ENCODE results near the gene FAM228B.
"Not testable (repeated sequence)": the region's sequence is repeated elsewhere in the genome, so short reads cannot be mapped to it uniquely, and the experiment has no call there.

FAM228B gene

GRCh38 chr2:24158131-24158530 is 34.9 kb downstream of the FAM228B start:
- DNase-seq (ENCODE audit: low read depth in 1 of 2, low spot score in 1 of 2) = no peak

- DNase-seq (ENCODE audit: low read depth in 1 of 2, low spot score in 1 of 2) = no peak
These were observed 36.4 kb downstream of the FAM228B start for GRCh38 chr2:24159708-24160107.

- no peak for DNase-seq (ENCODE audit: low read depth in 1 of 2, low spot score in 1 of 2)
These were observed 37.5 kb downstream of the FAM228B start for GRCh38 chr2:24160761-24161160.

GRCh38 chr2:24162494-24162893 is 39.2 kb downstream of the FAM228B start:
- no peak for DNase-seq (ENCODE audit: low read depth in 1 of 2, low spot score in 1 of 2)

- DNase-seq (ENCODE audit: low read depth in 1 of 2, low spot score in 1 of 2) = no peak
These were observed 39.9 kb downstream of the FAM228B start for GRCh38 chr2:24163186-24163585.

- DNase-seq (ENCODE audit: low read depth in 1 of 2, low spot score in 1 of 2) = no peak
These were observed 40.3 kb downstream of the FAM228B start for GRCh38 chr2:24163601-24164000.

- DNase-seq (ENCODE audit: low read depth in 1 of 2, low spot score in 1 of 2) = peak in 1 of 2 donors; percentile 11
These were observed 41.2 kb downstream of the FAM228B start for GRCh38 chr2:24164416-24164973.

- no peak for DNase-seq (ENCODE audit: low read depth in 1 of 2, low spot score in 1 of 2)
These were observed 45.8 kb downstream of the FAM228B start for GRCh38 chr2:24169023-24169422.

GRCh38 chr2:24174851-24175277 is 51.6 kb downstream of the FAM228B start, which contains the start of gene FAM228A:
Gene FAM228A, plus strand, starts transcription at chr2:24175053. Its CDS starts 428 bp downstream, at chr2:24175481.
- DNase-seq (ENCODE audit: low read depth in 1 of 2, low spot score in 1 of 2) = no peak

GRCh38 chr2:24175631-24176187 is 52.4 kb downstream of the FAM228B start:
- DNase-seq (ENCODE audit: low read depth in 1 of 2, low spot score in 1 of 2) = no peak

GRCh38 chr2:24176326-24176725 is 53.1 kb downstream of the FAM228B start:
- no peak for DNase-seq (ENCODE audit: low read depth in 1 of 2, low spot score in 1 of 2)

- no peak for DNase-seq (ENCODE audit: low read depth in 1 of 2, low spot score in 1 of 2)
These were observed 56.4 kb downstream of the FAM228B start for GRCh38 chr2:24179683-24180082.

- DNase-seq (ENCODE audit: low read depth in 1 of 2, low spot score in 1 of 2) = no peak
These were observed 58.6 kb downstream of the FAM228B start for GRCh38 chr2:24181849-24182248.

- DNase-seq (ENCODE audit: low read depth in 1 of 2, low spot score in 1 of 2) = no peak
These were observed 59.2 kb downstream of the FAM228B start for GRCh38 chr2:24182507-24182906.

GRCh38 chr2:24183366-24184069 is 60.2 kb downstream of the FAM228B start:
- no peak for DNase-seq (ENCODE audit: low read depth in 1 of 2, low spot score in 1 of 2)

GRCh38 chr2:24189551-24189950 is 66.3 kb downstream of the FAM228B start:
- no peak for DNase-seq (ENCODE audit: low read depth in 1 of 2, low spot score in 1 of 2)

- DNase-seq (ENCODE audit: low read depth in 1 of 2, low spot score in 1 of 2) = no peak
These were observed 67.2 kb downstream of the FAM228B start for GRCh38 chr2:24190503-24190902.

- no peak for DNase-seq (ENCODE audit: low read depth in 1 of 2, low spot score in 1 of 2)
These were observed 67.9 kb downstream of the FAM228B start for GRCh38 chr2:24191156-24191555.

GRCh38 chr2:24191848-24192247 is 68.6 kb downstream of the FAM228B start:
- DNase-seq (ENCODE audit: low read depth in 1 of 2, low spot score in 1 of 2) = no peak

- not testable (repeated sequence) for DNase-seq (ENCODE audit: low read depth in 1 of 2, low spot score in 1 of 2)
These were observed 73.9 kb downstream of the FAM228B start for GRCh38 chr2:24197213-24197612.

- DNase-seq (ENCODE audit: low read depth in 1 of 2, low spot score in 1 of 2) = no peak
These were observed 76.8 kb downstream of the FAM228B start for GRCh38 chr2:24199968-24200590.

GRCh38 chr2:24200799-24201198 is 77.5 kb downstream of the FAM228B start:
- no peak for DNase-seq (ENCODE audit: low read depth in 1 of 2, low spot score in 1 of 2)
